Astrocyte (in vitro differentiated cells and primary cell): ENCODE results near the gene EML1. TPM values are rescaled to one million over a fixed set of nuclear protein-coding genes. Genes with fewer than 3 reads are reported as not detected.

Source experiments
- DNase-seq: peaks from one replicate; pipeline ENCODE4 v3.0.0-alpha.2; 2010; ENCODE audit warnings: low read depth
- FAIRE-seq: peaks from 2 replicates; lab custom pipeline; 2011; peaks lifted over from hg19 to GRCh38; lab: Jason Lieb, UNC
- H2AFZ ChIP-seq: 2 replicates; pipeline ENCODE4 v1.6.0; 2012; ENCODE audit warnings: low read depth, low read length, inconsistent platforms
- H3K27ac ChIP-seq: 2 replicates; pipeline ENCODE4 v1.5.1; 2011; ENCODE audit warnings: low read depth, low read length, inconsistent platforms
- H3K27me3 ChIP-seq: 2 replicates; pipeline ENCODE4 v1.6.0; 2011; ENCODE audit warnings: low read length, inconsistent platforms; ENCODE audit not compliant: insufficient read depth
- H3K36me3 ChIP-seq: 2 replicates; pipeline ENCODE4 v1.5.1; 2011; ENCODE audit warnings: low read length, inconsistent platforms; ENCODE audit not compliant: insufficient read depth
- H3K4me1 ChIP-seq: 2 replicates; pipeline ENCODE4 v1.5.1; 2011; ENCODE audit warnings: low read length, inconsistent platforms; ENCODE audit not compliant: insufficient read depth
- H3K4me2 ChIP-seq: 2 replicates; pipeline ENCODE4 v1.6.0; 2012; ENCODE audit warnings: low read length, inconsistent platforms
- H3K4me3 ChIP-seq: 2 replicates; pipeline ENCODE4 v1.5.1; 2011; ENCODE audit warnings: low read depth, mild to moderate bottlenecking, low read length, inconsistent platforms; ENCODE audit not compliant: insufficient read depth
- H3K79me2 ChIP-seq: 2 replicates; pipeline ENCODE4 v1.6.0; 2012; ENCODE audit warnings: mild to moderate bottlenecking, low read length, inconsistent platforms; ENCODE audit not compliant: insufficient read depth
- H3K9ac ChIP-seq: 2 replicates; pipeline ENCODE4 v1.6.0; 2012; ENCODE audit warnings: mild to moderate bottlenecking, low read length, inconsistent platforms
- H3K9me3 ChIP-seq: 2 replicates; pipeline ENCODE4 v1.5.1; 2012; ENCODE audit warnings: low read depth, mild to moderate bottlenecking, low read length, inconsistent platforms; ENCODE audit not compliant: insufficient read depth
- H4K20me1 ChIP-seq: 2 replicates; pipeline ENCODE4 v1.6.0; 2012; ENCODE audit warnings: low read length, inconsistent platforms; ENCODE audit not compliant: insufficient read depth
- H3K27ac Mint-ChIP-seq: one replicate; pipeline ENCODE4 v1.8.0; 2021; ENCODE audit warnings: mild to moderate bottlenecking, mixed read lengths; ENCODE audit not compliant: unreplicated experiment
- H3K27me3 Mint-ChIP-seq: one replicate; pipeline ENCODE4 v1.8.0; 2021; ENCODE audit warnings: low read depth, mixed read lengths; ENCODE audit not compliant: unreplicated experiment
- H3K36me3 Mint-ChIP-seq: one replicate; pipeline ENCODE4 v1.8.0; 2021; ENCODE audit warnings: low read depth, mixed read lengths; ENCODE audit not compliant: unreplicated experiment
- H3K4me1 Mint-ChIP-seq: one replicate; pipeline ENCODE4 v1.8.0; 2021; ENCODE audit warnings: low read depth, mixed read lengths; ENCODE audit not compliant: unreplicated experiment
- H3K4me3 Mint-ChIP-seq: one replicate; pipeline ENCODE4 v1.8.0; 2021; ENCODE audit warnings: mild to moderate bottlenecking, moderate library complexity, mixed read lengths; ENCODE audit not compliant: unreplicated experiment
- H3K9me3 Mint-ChIP-seq: one replicate; pipeline ENCODE4 v1.8.0; 2021; ENCODE audit warnings: mild to moderate bottlenecking, mixed read lengths; ENCODE audit not compliant: unreplicated experiment
- CTCF ChIP-seq: IDR thresholded peaks from 2 replicates; pipeline ENCODE4 v1.5.1; 2011; ENCODE audit warnings: low read depth, mild to moderate bottlenecking, inconsistent platforms, low read length, moderate library complexity; ENCODE audit not compliant: insufficient read depth
- EZH2 ChIP-seq: IDR thresholded peaks from 2 replicates; pipeline ENCODE4 v1.6.1; 2012; ENCODE audit warnings: mild to moderate bottlenecking, low read length, inconsistent platforms; ENCODE audit not compliant: insufficient read depth
- total RNA-seq: library from RNA; stranded (reverse); gene quantifications from 2 replicates; pipeline ENCODE4 v1.2.1, GENCODE V29; 2021

The EML1 gene
- total RNA-seq, 1 donor from 2014 or later: 17.1 TPM

GRCh38 chr14:99797231-99797630, 4.0 kb downstream of the EML1 start:
- Histone ChIP-seq H3K27me3 (no peaks in the 10 kb centered on the region), H3K79me2 (peaks cover 79% of the 10 kb centered on the region), H3K4me1 (peaks cover 22% of the 10 kb centered on the region), H3K9me3 (peaks cover 7% of the 10 kb centered on the region), H4K20me1 (peaks cover 77% of the 10 kb centered on the region), H3K27ac (no peak overlapping the region), H2AFZ (no peak overlapping the region), H3K36me3 (no peaks in the 10 kb centered on the region), H3K9ac (no peak overlapping the region), H3K4me2 (no peak overlapping the region), H3K4me3 (no peak overlapping the region)
- no peaks in the 10 kb centered on the region for H3K36me3 Mint-ChIP-seq
- H3K9me3 Mint-ChIP-seq: peaks cover 2% of the 10 kb centered on the region
- H3K4me3 Mint-ChIP-seq: no peak overlapping the region
- DNase-seq: no peak
- TF ChIP-seq EZH2: no peak
- no peak for TF ChIP-seq CTCF
- no peak overlapping the region for H3K27ac Mint-ChIP-seq
- H3K4me1 Mint-ChIP-seq: peaks cover 14% of the 10 kb centered on the region
- no peak for FAIRE-seq
- peaks cover 3% of the 10 kb centered on the region for H3K27me3 Mint-ChIP-seq

GRCh38 chr14:99800781-99801180, 7.6 kb downstream of the EML1 start:
- peaks cover 94% of the 10 kb centered on the region for H3K79me2 ChIP-seq
- H3K4me1 Mint-ChIP-seq: peaks cover 3% of the 10 kb centered on the region
- no peak for FAIRE-seq

More at GRCh38 chr14:99800781-99801180, 7.6 kb downstream of the EML1 start:
- Histone ChIP-seq H3K4me1 (peaks cover 13% of the 10 kb centered on the region), H3K36me3 (no peaks in the 10 kb centered on the region), H3K27ac (no peak overlapping the region), H3K9me3 (peaks cover 7% of the 10 kb centered on the region), H4K20me1 (peaks cover 95% of the 10 kb centered on the region), H3K27me3 (no peaks in the 10 kb centered on the region), H3K4me3 (no peak overlapping the region), H3K4me2 (no peak overlapping the region), H3K9ac (no peak overlapping the region), H2AFZ (no peak overlapping the region)
- no peak overlapping the region for H3K27ac Mint-ChIP-seq
- DNase-seq: no peak
- peaks cover 2% of the 10 kb centered on the region for H3K9me3 Mint-ChIP-seq
- peaks cover 5% of the 10 kb centered on the region for H3K27me3 Mint-ChIP-seq
- TF ChIP-seq EZH2: no peak
- no peak for TF ChIP-seq CTCF
- no peaks in the 10 kb centered on the region for H3K36me3 Mint-ChIP-seq
- H3K4me3 Mint-ChIP-seq: no peak overlapping the region
